PC-3 (cell line): ENCODE data around the gene KDELR1.

Source experiments
- EZH2phosphoT487 ChIP-seq: fragments of 300-600 bp; sonication (generic); IDR thresholded peaks from 2 replicates; pipeline ENCODE4 v1.6.1; 2018; ENCODE audit warnings: mild to moderate bottlenecking, antibody characterized with exemption, low read length, borderline replicate concordance
- TF ChIP-seq, protein P1 (sequence below): fragments of 300-600 bp; sonication (generic); conservative IDR thresholded peaks from 2 replicates; pipeline ENCODE4 v1.5.1; 2017; ENCODE audit warnings: antibody characterized with exemption, low read depth, mild to moderate bottlenecking, low read length

DNA sequence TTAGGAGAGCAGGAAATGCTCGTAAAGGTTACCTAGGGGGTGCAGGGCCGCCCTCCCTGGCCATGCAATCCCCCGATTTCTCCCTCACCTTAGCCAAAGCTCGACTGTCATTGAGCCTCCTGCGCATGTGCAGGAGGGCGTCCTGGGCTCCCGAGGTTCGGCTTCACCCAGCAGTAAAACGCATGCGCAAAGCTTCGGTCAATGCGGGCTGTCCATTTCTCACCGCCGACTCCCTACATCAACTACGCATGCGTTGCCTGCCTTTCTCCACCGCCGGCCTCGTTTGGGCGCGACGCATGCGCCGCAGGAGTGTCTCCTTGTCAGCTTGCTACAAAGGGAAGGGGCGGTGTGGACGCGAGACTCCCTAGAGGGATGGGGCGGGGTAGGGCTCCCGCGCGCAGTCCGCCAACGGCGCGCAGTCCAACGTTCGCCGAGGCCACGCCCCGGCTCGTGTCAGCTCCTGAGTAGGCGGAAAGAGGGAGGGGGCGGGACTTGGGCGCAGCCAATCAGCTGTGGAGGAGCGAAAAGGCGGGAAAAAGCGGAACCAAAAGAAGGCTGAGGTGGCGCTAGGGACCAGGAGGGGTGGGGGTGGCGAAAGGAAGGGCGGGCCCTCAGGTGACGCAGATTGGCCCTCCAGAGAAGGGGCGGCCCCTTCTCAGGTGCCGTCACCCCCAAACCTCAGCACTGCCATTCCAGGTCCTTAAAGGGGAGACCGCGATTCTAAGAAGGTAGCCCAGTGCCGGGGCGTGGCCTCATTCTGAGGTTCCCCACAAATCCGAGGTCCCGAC is 27.3 kb downstream of the KDELR1 start, which contains the start of the genes SYNGR4 and TMEM143:
- TF ChIP-seq, protein P1, sequence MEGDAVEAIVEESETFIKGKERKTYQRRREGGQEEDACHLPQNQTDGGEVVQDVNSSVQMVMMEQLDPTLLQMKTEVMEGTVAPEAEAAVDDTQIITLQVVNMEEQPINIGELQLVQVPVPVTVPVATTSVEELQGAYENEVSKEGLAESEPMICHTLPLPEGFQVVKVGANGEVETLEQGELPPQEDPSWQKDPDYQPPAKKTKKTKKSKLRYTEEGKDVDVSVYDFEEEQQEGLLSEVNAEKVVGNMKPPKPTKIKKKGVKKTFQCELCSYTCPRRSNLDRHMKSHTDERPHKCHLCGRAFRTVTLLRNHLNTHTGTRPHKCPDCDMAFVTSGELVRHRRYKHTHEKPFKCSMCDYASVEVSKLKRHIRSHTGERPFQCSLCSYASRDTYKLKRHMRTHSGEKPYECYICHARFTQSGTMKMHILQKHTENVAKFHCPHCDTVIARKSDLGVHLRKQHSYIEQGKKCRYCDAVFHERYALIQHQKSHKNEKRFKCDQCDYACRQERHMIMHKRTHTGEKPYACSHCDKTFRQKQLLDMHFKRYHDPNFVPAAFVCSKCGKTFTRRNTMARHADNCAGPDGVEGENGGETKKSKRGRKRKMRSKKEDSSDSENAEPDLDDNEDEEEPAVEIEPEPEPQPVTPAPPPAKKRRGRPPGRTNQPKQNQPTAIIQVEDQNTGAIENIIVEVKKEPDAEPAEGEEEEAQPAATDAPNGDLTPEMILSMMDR = no peak
- no peak for TF ChIP-seq EZH2phosphoT487
